ENCODE data around the gene MLXIPL.
"Not testable (repeated sequence)": the region's sequence is repeated elsewhere in the genome, so short reads cannot be mapped to it uniquely, and the experiment has no call there.

Gene MLXIPL

GRCh38 chr7:73572767-73573186 is 51.5 kb downstream of the MLXIPL start:
- Histone ChIP-seq H3K4me3 (no peak overlapping the region), H3K27ac (no peak overlapping the region), H3K9me3 (ENCODE audit: low read depth, low read length) (no peaks in the 10 kb centered on the region), H3K9ac (ENCODE audit: insufficient read length) (no peak overlapping the region), H3K36me3 (ENCODE audit: insufficient read depth, low read length) (peaks cover 54% of the 10 kb centered on the region)
- no peak for DNase-seq (ENCODE audit: low read depth, low spot score)
- no peak for TF ChIP-seq EZH2 (IDR thresholded peaks at IDR 0.05)

GRCh38 chr7:73570977-73571376 is 53.3 kb downstream of the MLXIPL start:
- DNase-seq (ENCODE audit: low read depth, low spot score) = no peak
- H3K27ac ChIP-seq = no peak overlapping the region
- H3K9ac ChIP-seq (ENCODE audit: insufficient read length) = no peak overlapping the region
- H3K36me3 ChIP-seq (ENCODE audit: insufficient read depth, low read length) = peaks cover 54% of the 10 kb centered on the region
- no peak for TF ChIP-seq FOXP2 (optimal IDR thresholded peaks at IDR 0.05; ENCODE audit: control extremely low read depth, extremely low read length, insufficient read depth)
- H3K4me3 ChIP-seq = no peak overlapping the region
- no peaks in the 10 kb centered on the region for H3K9me3 ChIP-seq (ENCODE audit: low read depth, low read length)

- TF ChIP-seq EZH2 (IDR thresholded peaks at IDR 0.05) (no peak), FOXP2 (optimal IDR thresholded peaks at IDR 0.05; ENCODE audit: control extremely low read depth, extremely low read length, insufficient read depth) (no peak), POLR2AphosphoS5 (IDR thresholded peaks at IDR 0.05; ENCODE audit: borderline replicate concordance, low read depth, low read length) (no peak)
- peaks cover 54% of the 10 kb centered on the region for H3K36me3 ChIP-seq (ENCODE audit: insufficient read depth, low read length)
- no peak overlapping the region for H3K4me3 ChIP-seq
- no peak overlapping the region for H3K27ac ChIP-seq
- H3K9ac ChIP-seq (ENCODE audit: insufficient read length) = no peak overlapping the region
- no peak for DNase-seq (ENCODE audit: low read depth, low spot score)
- H3K9me3 ChIP-seq (ENCODE audit: low read depth, low read length) = no peaks in the 10 kb centered on the region
Measured at GRCh38 chr7:73570521-73570920, 53.8 kb downstream of the MLXIPL start.

DNA sequence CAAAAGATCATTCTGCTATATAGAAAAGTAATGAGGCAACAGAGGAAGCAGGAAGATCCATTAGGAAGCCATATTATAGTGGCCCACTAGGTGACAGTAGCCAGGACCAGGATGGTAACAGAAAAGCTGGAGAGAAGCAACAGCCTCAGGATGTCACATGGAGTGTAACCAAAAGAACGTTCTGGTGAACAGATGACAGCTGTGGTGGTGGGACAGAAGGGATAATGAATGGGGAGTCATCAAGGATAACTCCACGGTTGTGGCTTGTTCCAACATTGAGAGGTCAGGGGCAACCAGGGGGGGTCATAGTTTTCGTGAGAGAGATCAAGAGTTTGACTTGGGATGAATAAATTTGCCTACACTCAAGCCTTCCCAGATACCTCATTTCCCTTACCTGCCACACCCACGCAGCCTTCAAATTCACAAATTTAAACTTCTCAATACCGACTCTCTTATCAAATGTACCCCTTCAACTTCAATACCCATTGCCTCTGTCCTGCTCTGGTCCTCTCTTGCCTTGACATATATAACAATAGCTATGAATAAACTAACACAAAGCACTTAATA is 55.2 kb downstream of the MLXIPL start:
- H3K36me3 ChIP-seq (ENCODE audit: insufficient read depth, low read length) = peaks cover 46% of the 10 kb centered on the region
- TF ChIP-seq EZH2 (IDR thresholded peaks at IDR 0.05) = no peak
- TF ChIP-seq POLR2AphosphoS5 (IDR thresholded peaks at IDR 0.05; ENCODE audit: borderline replicate concordance, low read depth, low read length) = no peak
- no peak for TF ChIP-seq FOXP2 (optimal IDR thresholded peaks at IDR 0.05; ENCODE audit: control extremely low read depth, extremely low read length, insufficient read depth)
- H3K9ac ChIP-seq (ENCODE audit: insufficient read length) = no peak overlapping the region
- no peak overlapping the region for H3K4me3 ChIP-seq
- H3K9me3 ChIP-seq (ENCODE audit: low read depth, low read length) = no peaks in the 10 kb centered on the region
- no peak overlapping the region for H3K27ac ChIP-seq
- DNase-seq (ENCODE audit: low read depth, low spot score) = no peak

GRCh38 chr7:73567846-73568685 is 56.3 kb downstream of the MLXIPL start:
- Histone ChIP-seq H3K9ac (ENCODE audit: insufficient read length) (no peak overlapping the region), H3K4me3 (no peak overlapping the region), H3K27ac (no peak overlapping the region), H3K9me3 (ENCODE audit: low read depth, low read length) (no peaks in the 10 kb centered on the region), H3K36me3 (ENCODE audit: insufficient read depth, low read length) (peaks cover 36% of the 10 kb centered on the region)
- no peak for DNase-seq (ENCODE audit: low read depth, low spot score)
- no peak for TF ChIP-seq EZH2 (IDR thresholded peaks at IDR 0.05)
- TF ChIP-seq POLR2AphosphoS5 (IDR thresholded peaks at IDR 0.05; ENCODE audit: borderline replicate concordance, low read depth, low read length) = peak; percentile 34; the same call in 1 of the 2 replicates
- no peak for TF ChIP-seq FOXP2 (optimal IDR thresholded peaks at IDR 0.05; ENCODE audit: control extremely low read depth, extremely low read length, insufficient read depth)

DNA sequence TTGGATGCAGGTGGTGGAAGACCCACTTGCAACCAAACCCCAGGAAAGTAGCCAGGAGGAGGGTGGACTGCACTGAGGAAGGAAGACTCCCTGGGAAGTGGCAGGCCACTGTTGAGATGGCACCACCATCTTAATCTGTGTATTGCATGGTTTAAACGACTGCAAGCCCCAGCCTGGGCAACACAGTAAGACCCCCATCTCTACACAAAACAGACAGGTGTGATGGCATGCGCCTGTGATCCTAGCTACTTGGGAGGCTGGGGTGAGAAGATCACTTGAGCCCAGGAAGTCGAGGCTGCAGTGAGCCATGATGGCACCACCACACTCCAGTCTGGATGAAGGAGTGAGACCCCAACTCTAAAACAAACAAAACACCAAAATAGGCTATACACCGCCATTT is 57.2 kb downstream of the MLXIPL start:
- Histone ChIP-seq H3K4me3 (no peak overlapping the region), H3K9ac (ENCODE audit: insufficient read length) (no peak overlapping the region), H3K27ac (no peak overlapping the region), H3K9me3 (ENCODE audit: low read depth, low read length) (no peaks in the 10 kb centered on the region), H3K36me3 (ENCODE audit: insufficient read depth, low read length) (peaks cover 26% of the 10 kb centered on the region)
- DNase-seq (ENCODE audit: low read depth, low spot score) = no peak
- no peak for TF ChIP-seq FOXP2 (optimal IDR thresholded peaks at IDR 0.05; ENCODE audit: control extremely low read depth, extremely low read length, insufficient read depth)
- TF ChIP-seq EZH2 (IDR thresholded peaks at IDR 0.05) = no peak
- TF ChIP-seq POLR2AphosphoS5 (IDR thresholded peaks at IDR 0.05; ENCODE audit: borderline replicate concordance, low read depth, low read length) = no peak; the same call in 1 of the 2 replicates

DNA sequence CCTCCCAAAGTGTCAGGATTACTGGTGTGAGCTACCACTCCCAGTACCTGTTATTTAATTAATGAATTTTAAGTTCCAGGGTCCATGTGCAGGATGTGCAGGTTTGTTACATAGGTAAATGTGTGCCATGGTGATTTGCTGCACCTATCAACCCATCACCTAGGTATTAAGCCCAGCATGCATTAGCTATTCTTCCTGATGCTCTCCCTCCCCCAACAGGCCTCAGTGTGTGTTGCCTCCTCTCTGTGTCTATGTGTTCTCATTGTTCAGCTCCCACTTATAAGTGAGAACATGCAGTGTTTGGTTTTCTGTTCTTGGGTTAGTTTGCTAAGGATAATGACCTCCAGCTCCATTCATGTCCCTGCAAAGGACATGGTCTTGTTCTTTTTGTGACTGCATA is 57.9 kb downstream of the MLXIPL start:
- H3K36me3 ChIP-seq (ENCODE audit: insufficient read depth, low read length) = peaks cover 21% of the 10 kb centered on the region
- not testable (repeated sequence) for H3K27ac ChIP-seq; H3K9me3 ChIP-seq (ENCODE audit: low read depth, low read length); H3K9ac ChIP-seq (ENCODE audit: insufficient read length); H3K4me3 ChIP-seq; DNase-seq (ENCODE audit: low read depth, low spot score)

- DNase-seq (ENCODE audit: low read depth, low spot score) = no peak
- no peak overlapping the region for H3K9ac ChIP-seq (ENCODE audit: insufficient read length)
- no peak overlapping the region for H3K4me3 ChIP-seq
- H3K27ac ChIP-seq = no peak overlapping the region
- H3K9me3 ChIP-seq (ENCODE audit: low read depth, low read length) = no peaks in the 10 kb centered on the region
- H3K36me3 ChIP-seq (ENCODE audit: insufficient read depth, low read length) = peaks cover 16% of the 10 kb centered on the region
- TF ChIP-seq FOXP2 (optimal IDR thresholded peaks at IDR 0.05; ENCODE audit: control extremely low read depth, extremely low read length, insufficient read depth) (no peak), EZH2 (IDR thresholded peaks at IDR 0.05) (no peak), POLR2AphosphoS5 (IDR thresholded peaks at IDR 0.05; ENCODE audit: borderline replicate concordance, low read depth, low read length) (no peak)
Measured at GRCh38 chr7:73565675-73566340, 58.5 kb downstream of the MLXIPL start.
